ENCODE data around the gene NOTCH1. TPM values are rescaled to one million over a fixed set of nuclear protein-coding genes. Genes with fewer than 3 reads are reported as not detected.
A peak's percentile ranks its signal among the peaks of the same experiment; 100 is the strongest.

Gene NOTCH1
- total RNA-seq, 1 experiment from 2014 or later, result 95.6 TPM

GRCh38 chr9:136553581-136553980, 7.7 kb upstream of the NOTCH1 start:
- DNase-seq (ENCODE audit: low spot score), result no peak
- Mint-ChIP-seq H3K36me3 (peaks cover 2% of the 10 kb centered on the region), H3K9me3 (peaks cover 3% of the 10 kb centered on the region), H3K4me3 (no peak overlapping the region), H3K27me3 (ENCODE audit: low read depth) (peaks cover 15% of the 10 kb centered on the region), H3K27ac (no peak overlapping the region; the same call in 1 of the 2 replicates), H3K4me1 (peaks cover 52% of the 10 kb centered on the region)
- ChIA-PET CTCF (interaction anchor here (0.7 to 1.5 kb wide), 2 partner anchors 34 to 71 kb away, joined by 3 to 4 read pairs; no protein-coding TSS in a partner anchor), POLR2A (no interaction called here)
- TF ChIP-seq E2F5 (CRISPR knock-in tag; IDR thresholded peaks at IDR 0.05) (no peak), ZNF219 (CRISPR knock-in tag; IDR thresholded peaks at IDR 0.05; ENCODE audit: borderline replicate concordance) (no peak), GTF2I (CRISPR knock-in tag; conservative IDR thresholded peaks at IDR 0.05) (no peak), GABPB1 (CRISPR knock-in tag; IDR thresholded peaks at IDR 0.05) (no peak), TEAD4 (CRISPR knock-in tag; IDR thresholded peaks at IDR 0.05) (no peak), ESRRA (CRISPR knock-in tag; IDR thresholded peaks at IDR 0.05; ENCODE audit: borderline replicate concordance) (no peak), RORB (CRISPR knock-in tag; IDR thresholded peaks at IDR 0.05) (no peak), NFE2L1 (CRISPR knock-in tag; IDR thresholded peaks at IDR 0.05) (no peak)
- no peak for ATAC-seq

GRCh38 chr9:136552117-136552703, 6.4 kb upstream of the NOTCH1 start:
- ChIA-PET CTCF (interaction anchor here (0.7 to 1.3 kb wide), 5 partner anchors 12 to 73 kb away, joined by 3 to 4 read pairs (median 3); no protein-coding TSS in a partner anchor), POLR2A (interaction anchor here (1.0 to 1.6 kb wide), 2 partner anchors 19 to 36 kb away, joined by 3 to 5 read pairs; no protein-coding TSS in a partner anchor)
- ATAC-seq (no peak), DNase-seq (ENCODE audit: low spot score) (no peak)
- Mint-ChIP-seq H3K9me3 (no peaks in the 10 kb centered on the region), H3K4me3 (no peak overlapping the region), H3K27ac (peak overlapping the region; percentile 33; the same call in 1 of the 2 replicates), H3K36me3 (no peaks in the 10 kb centered on the region), H3K27me3 (ENCODE audit: low read depth) (peaks cover 4% of the 10 kb centered on the region), H3K4me1 (peaks cover 65% of the 10 kb centered on the region)
- TF ChIP-seq MXD4 (CRISPR knock-in tag; IDR thresholded peaks at IDR 0.05; ENCODE audit: borderline replicate concordance) (no peak), AR (CRISPR knock-in tag; IDR thresholded peaks at IDR 0.05) (no peak), ZNF138 (CRISPR knock-in tag; conservative IDR thresholded peaks at IDR 0.05) (no peak), ZNF232 (CRISPR knock-in tag; IDR thresholded peaks at IDR 0.05) (no peak), ZBTB43 (CRISPR knock-in tag; IDR thresholded peaks at IDR 0.05) (no peak), TEAD1 (CRISPR knock-in tag; IDR thresholded peaks at IDR 0.05) (no peak), ZNF263 (CRISPR knock-in tag; IDR thresholded peaks at IDR 0.05; ENCODE audit: low read depth) (no peak), HMGA2 (CRISPR knock-in tag; IDR thresholded peaks at IDR 0.05) (no peak), OVOL2 (CRISPR knock-in tag; IDR thresholded peaks at IDR 0.05; ENCODE audit: borderline replicate concordance) (no peak), ZNF425 (CRISPR knock-in tag; conservative IDR thresholded peaks at IDR 0.05) (no peak), NFYB (CRISPR knock-in tag; conservative IDR thresholded peaks at IDR 0.05; ENCODE audit: low read depth) (no peak), ZNF532 (CRISPR knock-in tag; IDR thresholded peaks at IDR 0.05; ENCODE audit: borderline replicate concordance) (no peak), ATF1 (CRISPR knock-in tag; IDR thresholded peaks at IDR 0.05) (no peak), CREM (CRISPR knock-in tag; IDR thresholded peaks at IDR 0.05) (no peak), ZNF219 (CRISPR knock-in tag; IDR thresholded peaks at IDR 0.05; ENCODE audit: borderline replicate concordance) (no peak), TEAD4 (CRISPR knock-in tag; IDR thresholded peaks at IDR 0.05) (no peak), ZNF671 (CRISPR knock-in tag; IDR thresholded peaks at IDR 0.05) (no peak), ZNF317 (CRISPR knock-in tag; IDR thresholded peaks at IDR 0.05; ENCODE audit: borderline replicate concordance, low read depth) (no peak), IRF2 (CRISPR knock-in tag; IDR thresholded peaks at IDR 0.05; ENCODE audit: borderline replicate concordance, low read depth) (no peak)

Data from WTC11 (cell line).